ENCODE results near the gene SHANK2. TPM values are rescaled to one million over a fixed set of nuclear protein-coding genes. Genes with fewer than 3 reads are reported as not detected.

Gene SHANK2
- total and polyA plus RNA-seq, 10 of the 15 experiments (the other 5 are each of a cell fraction or from before 2014, with no cell fraction given) = 0.01 to 0.31 (median 0.10) TPM; not detected in 5

GRCh38 chr11:71221201-71221600, 31.2 kb downstream of the SHANK2 start:
- no peaks in the 10 kb centered on the region for H3K9me3 ChIP-seq (replicated peaks; ENCODE audit: control insufficient read depth, insufficient read depth, low read length)
- in situ Hi-C loops (cut with MboI) = no loop called here
- H3K9ac ChIP-seq (ENCODE audit: control insufficient read depth, insufficient read depth, low read length) = no peak overlapping the region
- intact Hi-C loops (cut with micrococcal nuclease; ENCODE audit: unreplicated experiment) = no loop called here
- no peak overlapping the region for H3K4me2 ChIP-seq (ENCODE audit: control insufficient read depth, insufficient read depth)
- ChIA-PET POLR2A (no interaction called here), RAD21 (ENCODE audit: unreplicated experiment) (no interaction called here), CTCF (no interaction called here), SMC1A (ENCODE audit: uncharacterized antibody, unreplicated experiment) (no interaction called here)
- H3K27me3 ChIP-seq (replicated peaks in 1 of 2; ENCODE audit: control insufficient read depth in 2 of 2, insufficient read depth in 2 of 2, low read length in 1 of 2) = no peaks in the 10 kb centered on the region; a peak in 1 of 4 replicates
- H3K79me2 ChIP-seq (ENCODE audit: control insufficient read depth, insufficient read depth, low read length) = no peaks in the 10 kb centered on the region
- no peaks in the 10 kb centered on the region for H4K20me1 ChIP-seq (ENCODE audit: control insufficient read depth, insufficient read depth)
- H3K27ac ChIP-seq (ENCODE audit: control insufficient read depth, insufficient read depth) = no peak overlapping the region
- WGBS (ENCODE audit: insufficient coverage, insufficient replicate concordance, low lambda C conversion rate, missing lambda C conversion rate) = 32% methylated on average over 4 of the region's 4 CpGs
- H2AFZ ChIP-seq (ENCODE audit: control insufficient read depth, low read depth, low read length) = no peak overlapping the region
- no peak for FAIRE-seq
- no TSS peak for BruUV-seq (replicated peaks)
- no peak overlapping the region for H3K4me3 ChIP-seq
- ATAC-seq = no peak
- no peak for DNase-seq (ENCODE audit: low read depth, low spot score)
- no peaks in the 10 kb centered on the region for H3K36me3 ChIP-seq (ENCODE audit: control insufficient read depth in 2 of 2, insufficient read depth in 2 of 2, low read length in 1 of 2)
- no peaks in the 10 kb centered on the region for H3K4me1 ChIP-seq (ENCODE audit: control insufficient read depth, insufficient read depth, low read length)
- TF ChIP-seq ZBTB4 (CRISPR knock-in tag; IDR thresholded peaks at IDR 0.05) (no peak), ETV6 (conservative IDR thresholded peaks at IDR 0.05 in 1 of 2, IDR thresholded peaks at IDR 0.05 in 1 of 2; ENCODE audit: borderline replicate concordance in 1 of 2, low read depth in 1 of 2) (no peak), NBN (IDR thresholded peaks at IDR 0.05) (no peak), RAD21 (IDR thresholded peaks at IDR 0.05; ENCODE audit: insufficient read depth, low read depth, low read length) (no peak), MEF2A (IDR thresholded peaks at IDR 0.05; ENCODE audit: insufficient read depth, low read depth, low read length) (no peak), RUNX3 (IDR thresholded peaks at IDR 0.05; ENCODE audit: low read length) (no peak)

All from GM12878 (cell line).